Endothelial cell (in vitro differentiated cells): ENCODE measurements around the gene FUT7. TPM values are rescaled to one million over a fixed set of nuclear protein-coding genes. Genes with fewer than 3 reads are reported as not detected.

Experiments
- DNase-seq: peaks from one replicate; pipeline ENCODE4 v3.0.0; 2021; ENCODE audit warnings: low spot score
- H3K27ac Mint-ChIP-seq: one replicate; pipeline ENCODE4 v1.8.0; 2021; ENCODE audit warnings: mixed read lengths, inconsistent platforms; ENCODE audit not compliant: unreplicated experiment
- H3K27me3 Mint-ChIP-seq: one replicate; pipeline ENCODE4 v1.8.0; 2021; ENCODE audit warnings: mild to moderate bottlenecking, moderate library complexity, mixed read lengths, inconsistent platforms; ENCODE audit not compliant: unreplicated experiment
- H3K36me3 Mint-ChIP-seq: one replicate; pipeline ENCODE4 v1.8.0; 2021; ENCODE audit warnings: mild to moderate bottlenecking, low read depth, mixed read lengths, inconsistent platforms; ENCODE audit not compliant: unreplicated experiment
- H3K4me1 Mint-ChIP-seq: one replicate; pipeline ENCODE4 v1.8.0; 2021; ENCODE audit warnings: mild to moderate bottlenecking, mixed read lengths, inconsistent platforms; ENCODE audit not compliant: unreplicated experiment
- H3K4me3 Mint-ChIP-seq: one replicate; pipeline ENCODE4 v1.8.0; 2021; ENCODE audit warnings: mild to moderate bottlenecking, mixed read lengths, inconsistent platforms; ENCODE audit not compliant: unreplicated experiment
- H3K9me3 Mint-ChIP-seq: one replicate; pipeline ENCODE4 v1.8.0; 2021; ENCODE audit warnings: mixed read lengths, inconsistent platforms; ENCODE audit not compliant: unreplicated experiment
- total RNA-seq: library from RNA; stranded (reverse); fragmentation: NEBNext Ultra II Directional; extraction: Animal tissue kit (Norgen Biotek cat#: 25700); gene quantifications from one replicate; pipeline ENCODE4 v1.2.1, GENCODE V29; 2021; ENCODE audit not compliant: unreplicated experiment
- TF ChIP-seq, protein P1 (sequence below): fragments of 200-600 bp; sonication (generic); IDR thresholded peaks from one replicate; pipeline ENCODE4 v1.5.0; 2021; ENCODE audit warnings: antibody characterized with exemption; ENCODE audit not compliant: unreplicated experiment

FUT7 gene
- total RNA-seq, 1 donor from 2014 or later: not detected

DNA sequence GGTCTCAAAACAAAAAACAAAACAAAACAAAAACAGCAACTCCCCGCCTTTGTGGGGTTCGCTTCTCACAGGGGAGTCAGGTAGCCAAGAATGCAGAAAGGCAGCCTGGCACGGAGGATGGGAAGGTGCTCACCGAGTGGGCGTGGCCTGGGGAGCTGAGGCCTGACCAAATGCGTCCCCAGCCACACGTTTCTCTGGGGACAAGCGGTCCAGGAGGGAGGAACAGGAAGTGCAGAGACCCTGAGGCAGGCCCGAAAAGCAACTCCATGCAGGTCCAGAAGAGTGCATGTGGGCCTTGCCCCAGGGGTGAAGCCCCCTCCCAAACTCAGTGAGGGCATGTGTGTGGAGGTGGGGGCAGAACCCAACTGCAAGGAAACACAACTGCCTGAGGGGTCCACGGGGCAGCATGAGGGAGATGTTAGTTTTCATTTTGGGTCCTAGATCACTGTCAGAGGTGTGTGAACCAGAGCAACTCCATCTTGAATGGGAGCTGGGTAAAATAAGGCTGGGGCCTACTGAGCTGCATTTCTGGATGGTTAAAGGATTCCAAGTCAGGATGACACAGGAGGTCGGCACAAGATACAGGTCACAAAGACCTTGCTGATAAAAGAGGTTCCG lies 42.9 kb upstream of the FUT7 start:
- Mint-ChIP-seq H3K4me1 (peaks cover 4% of the 10 kb centered on the region), H3K9me3 (no peaks in the 10 kb centered on the region), H3K4me3 (no peak overlapping the region), H3K27ac (no peak overlapping the region), H3K36me3 (no peaks in the 10 kb centered on the region), H3K27me3 (peaks cover 22% of the 10 kb centered on the region)
- TF ChIP-seq, protein P1, sequence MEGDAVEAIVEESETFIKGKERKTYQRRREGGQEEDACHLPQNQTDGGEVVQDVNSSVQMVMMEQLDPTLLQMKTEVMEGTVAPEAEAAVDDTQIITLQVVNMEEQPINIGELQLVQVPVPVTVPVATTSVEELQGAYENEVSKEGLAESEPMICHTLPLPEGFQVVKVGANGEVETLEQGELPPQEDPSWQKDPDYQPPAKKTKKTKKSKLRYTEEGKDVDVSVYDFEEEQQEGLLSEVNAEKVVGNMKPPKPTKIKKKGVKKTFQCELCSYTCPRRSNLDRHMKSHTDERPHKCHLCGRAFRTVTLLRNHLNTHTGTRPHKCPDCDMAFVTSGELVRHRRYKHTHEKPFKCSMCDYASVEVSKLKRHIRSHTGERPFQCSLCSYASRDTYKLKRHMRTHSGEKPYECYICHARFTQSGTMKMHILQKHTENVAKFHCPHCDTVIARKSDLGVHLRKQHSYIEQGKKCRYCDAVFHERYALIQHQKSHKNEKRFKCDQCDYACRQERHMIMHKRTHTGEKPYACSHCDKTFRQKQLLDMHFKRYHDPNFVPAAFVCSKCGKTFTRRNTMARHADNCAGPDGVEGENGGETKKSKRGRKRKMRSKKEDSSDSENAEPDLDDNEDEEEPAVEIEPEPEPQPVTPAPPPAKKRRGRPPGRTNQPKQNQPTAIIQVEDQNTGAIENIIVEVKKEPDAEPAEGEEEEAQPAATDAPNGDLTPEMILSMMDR: no peak
- DNase-seq: no peak

DNA sequence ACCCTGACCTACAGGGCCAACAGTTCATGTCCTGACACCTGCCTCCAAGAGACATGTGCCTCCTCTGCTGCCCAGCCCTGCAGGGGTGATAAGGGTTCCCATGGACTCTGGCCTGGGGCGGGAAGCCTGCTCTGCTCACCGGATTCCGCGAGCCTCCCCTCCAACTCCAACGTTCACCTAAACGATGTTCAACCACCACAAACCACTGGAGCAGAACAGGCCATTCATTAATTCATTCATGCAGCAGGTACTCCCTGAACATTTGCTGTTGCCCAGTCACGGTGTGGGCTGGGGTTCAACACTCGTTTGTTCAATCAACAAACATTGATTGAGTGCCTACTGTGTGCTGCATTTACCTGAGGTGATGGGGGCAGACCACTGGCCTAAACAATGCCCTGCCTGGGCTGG lies 42.1 kb upstream of the FUT7 start:
- Mint-ChIP-seq H3K27me3 (peaks cover 18% of the 10 kb centered on the region), H3K9me3 (no peaks in the 10 kb centered on the region), H3K36me3 (no peaks in the 10 kb centered on the region), H3K4me3 (no peak overlapping the region), H3K4me1 (peaks cover 4% of the 10 kb centered on the region), H3K27ac (no peak overlapping the region)
- TF ChIP-seq, protein P1: no peak
- DNase-seq: no peak

DNA sequence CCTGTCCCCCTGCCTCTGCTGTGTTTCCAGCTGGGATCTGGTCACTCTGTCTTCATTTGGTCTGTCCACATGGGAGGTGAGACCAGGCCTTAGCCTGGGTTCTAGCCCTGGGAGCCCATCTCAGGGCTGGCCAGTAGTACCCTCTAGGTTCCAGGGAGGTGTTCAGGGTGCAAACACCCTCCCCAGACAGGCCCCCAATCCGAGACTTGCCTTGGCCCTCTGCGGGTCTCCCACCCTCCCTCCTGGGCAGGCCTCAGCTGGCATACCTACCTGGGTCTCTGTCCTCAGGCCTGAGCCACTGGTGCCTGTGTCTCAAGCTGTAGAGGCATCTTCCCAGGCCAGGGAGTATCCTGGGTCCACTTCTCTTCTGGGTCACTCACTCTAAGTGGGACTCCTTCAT lies 39.4 kb upstream of the FUT7 start:
- DNase-seq: no peak
- H3K9me3 Mint-ChIP-seq: no peaks in the 10 kb centered on the region
- TF ChIP-seq, protein P1: no peak
- no peaks in the 10 kb centered on the region for H3K36me3 Mint-ChIP-seq
- peaks cover 18% of the 10 kb centered on the region for H3K27me3 Mint-ChIP-seq
- H3K4me1 Mint-ChIP-seq: peaks cover 4% of the 10 kb centered on the region
- no peak overlapping the region for H3K27ac Mint-ChIP-seq
- no peak overlapping the region for H3K4me3 Mint-ChIP-seq

DNA sequence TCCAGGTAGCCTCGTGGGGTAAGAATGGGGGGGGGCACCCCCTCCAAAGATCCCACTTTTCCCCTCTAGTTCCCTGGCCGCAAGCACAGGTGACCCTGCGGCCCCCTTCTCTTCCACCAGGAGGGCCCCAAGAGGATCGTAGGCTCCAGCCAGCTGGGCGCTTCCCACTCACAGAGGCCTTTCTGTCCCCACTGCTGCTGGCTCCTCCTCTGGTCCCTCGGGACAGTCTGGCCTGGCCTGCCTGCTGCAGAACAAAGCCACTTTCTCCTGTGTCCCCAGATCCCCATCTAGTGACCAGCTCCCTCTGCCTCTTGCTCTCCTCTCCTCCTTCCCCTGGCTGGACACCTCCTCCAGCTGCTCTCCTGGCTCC lies 39.0 kb upstream of the FUT7 start:
- DNase-seq: no peak
- H3K27me3 Mint-ChIP-seq: peaks cover 18% of the 10 kb centered on the region
- no peaks in the 10 kb centered on the region for H3K9me3 Mint-ChIP-seq
- no peak overlapping the region for H3K27ac Mint-ChIP-seq
- H3K4me3 Mint-ChIP-seq: peak overlapping the region; percentile 56
- H3K36me3 Mint-ChIP-seq: no peaks in the 10 kb centered on the region
- TF ChIP-seq, protein P1: no peak
- peaks cover 4% of the 10 kb centered on the region for H3K4me1 Mint-ChIP-seq

DNA sequence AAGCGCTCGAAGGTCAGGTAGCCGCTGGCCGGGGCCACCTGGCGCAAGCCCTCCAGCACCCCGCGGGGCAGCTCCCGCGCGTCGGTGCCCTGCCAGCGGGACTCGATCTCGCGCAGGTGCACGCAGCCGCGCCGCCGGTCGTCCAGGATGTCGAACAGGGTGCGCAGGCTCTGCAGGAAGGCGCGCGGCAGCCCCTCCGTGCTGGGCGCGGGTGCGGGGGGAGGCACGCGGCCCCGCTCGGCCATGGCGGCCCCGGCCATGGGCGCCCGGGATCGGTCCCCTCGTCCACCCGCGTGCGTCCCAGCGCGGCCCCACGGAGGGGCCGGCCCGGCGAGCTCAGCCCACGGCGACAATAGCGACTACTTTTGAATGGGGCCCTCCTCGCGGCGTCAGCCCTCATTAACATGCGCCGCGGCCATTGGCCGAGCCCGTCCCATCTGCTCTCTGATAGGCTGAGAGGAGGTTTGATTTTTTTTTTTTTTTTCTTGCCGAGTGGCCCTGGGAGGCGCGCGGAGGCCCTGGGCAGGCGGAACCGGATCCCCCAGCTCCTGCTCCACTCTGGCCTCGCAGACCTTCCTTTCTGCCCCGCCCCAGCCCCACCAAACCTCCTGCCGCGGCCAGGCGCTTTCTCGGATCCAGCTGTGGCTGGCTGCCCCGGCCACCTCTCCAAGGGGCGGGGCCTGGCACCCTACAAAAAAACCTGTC lies 38.5 kb upstream of the FUT7 start, which contains the start of gene SAPCD2:
Gene SAPCD2 (minus strand): TSS at position 357 of the 705 bp plus-strand sequence. CDS start 97 bp downstream, at position 260.
- no peaks in the 10 kb centered on the region for H3K9me3 Mint-ChIP-seq
- H3K36me3 Mint-ChIP-seq: no peaks in the 10 kb centered on the region
- H3K4me1 Mint-ChIP-seq: peaks cover 4% of the 10 kb centered on the region
- peaks cover 18% of the 10 kb centered on the region for H3K27me3 Mint-ChIP-seq
- H3K4me3 Mint-ChIP-seq: peak within 1 kb of the TSS; percentile 56
- DNase-seq: peak; percentile 74
- H3K27ac Mint-ChIP-seq: no peak within 1 kb of the TSS
- TF ChIP-seq, protein P1: no peak
